Testis (tissue), 3 donors: ENCODE results near the gene ELMO1. TPM values are rescaled to one million over a fixed set of nuclear protein-coding genes. Genes with fewer than 3 reads are reported as not detected.
A peak's percentile ranks its signal among the peaks of the same experiment; 100 is the strongest.

Experiments
- DNase-seq: peaks from one replicate; pipeline ENCODE4 v3.0.0-alpha.2; 2019
- H3K27ac ChIP-seq, 2 donors: fragments of 200-600 bp; sonication (generic); one replicate each; pipeline ENCODE4 v1.5.1; 2019
- H3K27me3 ChIP-seq: fragments of 200-600 bp; sonication (generic); one replicate; pipeline ENCODE4 v1.5.1; 2019
- H3K36me3 ChIP-seq: fragments of 200-600 bp; sonication (generic); one replicate; pipeline ENCODE4 v1.5.1; 2017; ENCODE audit warnings: low read depth; ENCODE audit errors: missing control alignments
- H3K4me1 ChIP-seq: fragments of 200-600 bp; sonication (generic); one replicate; pipeline ENCODE4 v1.5.1; 2019
- H3K4me3 ChIP-seq, 2 donors: fragments of 200-600 bp; sonication (generic); one replicate each; pipeline ENCODE4 v1.5.1; 2017 to 2019
- H3K9me3 ChIP-seq: fragments of 200-600 bp; sonication (generic); one replicate; pipeline ENCODE4 v1.5.1; 2017
- POLR2A ChIP-seq: fragments of 450-650 bp; IDR thresholded peaks from one replicate; pipeline ENCODE4 v1.6.1; 2017; ENCODE audit warnings: antibody characterized with exemption, mild to moderate bottlenecking, moderate library complexity
- WGBS, 2 donors: methylation state at CpG; one replicate each; pipeline ENCODE4 v1.1.5; 2018; 5-methylcytosine and 5-hydroxymethylcytosine counted together
- intact Hi-C: fragments of 100-400 bp; cut with DNase I; formaldehyde crosslinking; loops from one replicate; pipeline ENCODE4 v1.15.1; 2023; ENCODE audit warnings: low total_unique reads
- polyA plus RNA-seq: library from polyadenylated mRNA; stranded (reverse); fragments of 350-450 nt; fragmentation: Illumina TruSeq; extraction: RNeasy Lipid Tissue Mini Kit (QIAGEN cat#74804); gene quantifications from one replicate; pipeline ENCODE4 v1.2.3, GENCODE V29; 2014; ENCODE audit warnings: low read depth, low replicate concordance; ENCODE audit not compliant: insufficient read depth
- total RNA-seq, 2 donors: library from RNA; depleted of rRNA; stranded (reverse); fragments of >200 nt; gene quantifications; one replicate each; pipeline ENCODE4 v1.2.3, GENCODE V29; 2016
- TF ChIP-seq, protein P1 (sequence below), 3 experiments: fragments of 450-650 bp in 2 of 3; fragments of 200-600 bp in 1 of 3; sonication (generic) in 1 of 3; IDR thresholded peaks; one replicate each; pipeline ENCODE4 v1.5.1; 2016 to 2019; ENCODE audit warnings: antibody characterized with exemption in 3 of 3, mild to moderate bottlenecking in 2 of 3, moderate library complexity in 1 of 3

Gene ELMO1
- total and polyA plus RNA-seq, 3 donors from 2014 or later = 12.9 to 47.2 (median 36.5) TPM

GRCh38 chr7:37201003-37201875 is 247.4 kb downstream of the ELMO1 start:
- no peak overlapping the region for H3K4me3 ChIP-seq
- 25 to 42% methylated on average over 6 of the region's 6 CpGs for WGBS, 2 donors
- no peak for TF ChIP-seq POLR2A
- TF ChIP-seq, protein P1, sequence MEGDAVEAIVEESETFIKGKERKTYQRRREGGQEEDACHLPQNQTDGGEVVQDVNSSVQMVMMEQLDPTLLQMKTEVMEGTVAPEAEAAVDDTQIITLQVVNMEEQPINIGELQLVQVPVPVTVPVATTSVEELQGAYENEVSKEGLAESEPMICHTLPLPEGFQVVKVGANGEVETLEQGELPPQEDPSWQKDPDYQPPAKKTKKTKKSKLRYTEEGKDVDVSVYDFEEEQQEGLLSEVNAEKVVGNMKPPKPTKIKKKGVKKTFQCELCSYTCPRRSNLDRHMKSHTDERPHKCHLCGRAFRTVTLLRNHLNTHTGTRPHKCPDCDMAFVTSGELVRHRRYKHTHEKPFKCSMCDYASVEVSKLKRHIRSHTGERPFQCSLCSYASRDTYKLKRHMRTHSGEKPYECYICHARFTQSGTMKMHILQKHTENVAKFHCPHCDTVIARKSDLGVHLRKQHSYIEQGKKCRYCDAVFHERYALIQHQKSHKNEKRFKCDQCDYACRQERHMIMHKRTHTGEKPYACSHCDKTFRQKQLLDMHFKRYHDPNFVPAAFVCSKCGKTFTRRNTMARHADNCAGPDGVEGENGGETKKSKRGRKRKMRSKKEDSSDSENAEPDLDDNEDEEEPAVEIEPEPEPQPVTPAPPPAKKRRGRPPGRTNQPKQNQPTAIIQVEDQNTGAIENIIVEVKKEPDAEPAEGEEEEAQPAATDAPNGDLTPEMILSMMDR (IDR thresholded peaks at IDR 0.05) = peak; percentile 77 to 83 (median 81)
- H3K36me3 ChIP-seq = no peaks in the 10 kb centered on the region
- intact Hi-C loops = no loop called here
- no peaks in the 10 kb centered on the region for H3K9me3 ChIP-seq
- peaks cover 12% of the 10 kb centered on the region for H3K4me1 ChIP-seq
- peak; percentile 87 for DNase-seq
- H3K27me3 ChIP-seq = no peaks in the 10 kb centered on the region
- H3K27ac ChIP-seq = peak overlapping the region in 1 of 2 donors; percentile 83

DNA sequence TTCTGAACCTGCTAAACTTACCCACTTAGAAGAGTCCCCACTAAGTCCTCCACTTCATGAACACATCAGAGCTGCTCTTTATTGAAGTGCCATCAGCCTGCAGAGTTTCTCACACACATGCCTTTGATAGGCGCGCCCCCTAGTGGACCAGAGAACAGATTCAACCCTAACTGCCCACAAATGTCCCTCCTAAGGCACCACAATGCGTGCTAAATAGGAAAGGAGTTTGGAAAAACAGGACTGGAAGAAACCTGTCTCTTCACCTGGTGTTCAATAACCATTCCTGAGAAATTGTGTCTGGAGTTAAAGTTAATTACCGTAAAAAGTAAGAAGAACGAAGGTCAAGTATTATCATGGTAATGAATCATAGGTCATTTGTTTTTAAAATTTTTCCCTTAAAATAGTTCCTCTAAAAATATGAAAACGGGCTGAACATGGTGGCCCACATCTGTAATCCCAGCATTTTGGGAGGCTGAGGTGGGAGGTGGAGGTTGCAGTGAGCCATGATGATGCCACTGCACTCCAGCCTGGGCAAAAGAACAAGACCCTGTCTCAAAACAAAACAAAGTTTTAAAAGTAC is 249.7 kb downstream of the ELMO1 start:
- H3K27me3 ChIP-seq = no peaks in the 10 kb centered on the region
- whole genome bisulfite sequencing, 2 donors = 42 to 43% methylated on average over 6 of the region's 6 CpGs
- DNase-seq = peak; percentile 89
- H3K4me1 ChIP-seq = peaks cover 12% of the 10 kb centered on the region
- no peak overlapping the region for H3K4me3 ChIP-seq
- intact Hi-C loops = no loop called here
- no peaks in the 10 kb centered on the region for H3K36me3 ChIP-seq
- H3K9me3 ChIP-seq = no peaks in the 10 kb centered on the region
- no peak overlapping the region for H3K27ac ChIP-seq
- TF ChIP-seq, protein P1 (IDR thresholded peaks at IDR 0.05) = peak; percentile 47 to 80 (median 75)
- no peak for TF ChIP-seq POLR2A

- 80 to 84% methylated on average over 10 of the region's 10 CpGs for WGBS, 2 donors
- TF ChIP-seq, protein P1 (IDR thresholded peaks at IDR 0.05) = no peak
- TF ChIP-seq POLR2A = no peak
- Histone ChIP-seq H3K4me1 (peaks cover 12% of the 10 kb centered on the region), H3K9me3 (no peaks in the 10 kb centered on the region), H3K27me3 (no peaks in the 10 kb centered on the region), H3K4me3 (no peak overlapping the region), H3K36me3 (no peaks in the 10 kb centered on the region), H3K27ac (no peak overlapping the region)
- no peak for DNase-seq
- intact Hi-C loops = no loop called here
Observed at GRCh38 chr7:37198041-37198905, 250.4 kb downstream of the ELMO1 start.

DNA sequence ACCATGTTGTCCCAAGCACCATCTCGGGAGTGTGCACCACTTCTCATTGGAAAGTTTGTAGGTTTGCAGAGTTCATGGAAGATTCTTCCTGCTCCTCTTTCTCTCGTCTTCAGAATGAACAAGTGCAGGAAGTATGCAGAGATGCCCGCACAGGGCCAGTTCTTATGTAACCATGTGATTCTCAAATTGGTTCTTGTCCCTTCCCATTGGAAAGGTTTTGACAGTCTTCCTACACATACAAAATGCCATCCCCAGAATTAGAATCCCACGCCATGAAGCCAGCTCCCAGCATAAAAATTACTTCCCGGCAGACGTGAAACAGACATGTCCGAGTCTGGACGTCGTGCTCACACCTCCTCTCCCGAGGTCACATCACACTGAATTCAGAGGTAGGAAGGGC is 251.6 kb downstream of the ELMO1 start:
- intact Hi-C loops = no loop called here

More for the DNA sequence above, 251.6 kb downstream of the ELMO1 start:
- WGBS, 2 donors = 86 to 93% methylated on average over 10 of the region's 10 CpGs
- no peak overlapping the region for H3K4me3 ChIP-seq
- H3K27me3 ChIP-seq = no peaks in the 10 kb centered on the region
- H3K9me3 ChIP-seq = no peaks in the 10 kb centered on the region
- DNase-seq = no peak
- H3K4me1 ChIP-seq = peaks cover 12% of the 10 kb centered on the region
- no peaks in the 10 kb centered on the region for H3K36me3 ChIP-seq
- no peak for TF ChIP-seq POLR2A
- TF ChIP-seq, protein P1 (IDR thresholded peaks at IDR 0.05) = no peak
- no peak overlapping the region for H3K27ac ChIP-seq
